K562 (cell line): ENCODE results near the gene ZSWIM4. TPM values are rescaled to one million over a fixed set of nuclear protein-coding genes. Genes with fewer than 3 reads are reported as not detected.

ENCODE experiments used
- BRD4 ChIP-seq: fragments of 200-600 bp; sonication (generic); IDR thresholded peaks from 2 replicates; pipeline ENCODE4 v1.6.1; 2017; ENCODE audit warnings: inconsistent platforms
- CTCFL ChIP-seq: IDR thresholded peaks from 2 replicates; pipeline ENCODE4 v1.6.1; 2011; ENCODE audit warnings: borderline replicate concordance, low read depth, mild to moderate bottlenecking, moderate library complexity, low read length; ENCODE audit not compliant: insufficient read depth, poor library complexity, severe bottlenecking
- FOS ChIP-seq: IDR thresholded peaks from 3 replicates; pipeline ENCODE4 v1.6.1; 2011; ENCODE audit not compliant: insufficient read length; ENCODE audit errors: extremely low read depth
- HDAC8 ChIP-seq: fragments of 450-650 bp; IDR thresholded peaks from 2 replicates; pipeline ENCODE4 v1.6.1; 2016; ENCODE audit warnings: mild to moderate bottlenecking, missing genetic modification characterization, moderate library complexity, missing compliant biosample characterization
- HIVEP1 ChIP-seq: fragments of 250-450 bp; sonication (Bioruptor Pico); IDR thresholded peaks from 2 replicates; pipeline ENCODE4 v1.4.0; 2020; ENCODE audit warnings: mild to moderate bottlenecking
- MLLT1 ChIP-seq, 2 experiments: fragments of 450-650 bp; IDR thresholded peaks; 2 replicates each; pipeline ENCODE4 v1.6.1; 2016
- RFX5 ChIP-seq: IDR thresholded peaks from 2 replicates; pipeline ENCODE4 v1.6.1; 2011; ENCODE audit warnings: low read depth, mild to moderate bottlenecking, improper control_type of control experiment, low read length
- SMARCA5 ChIP-seq: fragments of 450-650 bp; IDR thresholded peaks from 2 replicates; pipeline ENCODE4 v1.6.1; 2016
- SMARCC2 ChIP-seq: fragments of 450-650 bp; IDR thresholded peaks from 2 replicates; pipeline ENCODE4 v1.6.1; 2017; ENCODE audit warnings: antibody characterized with exemption, moderate library complexity, mild to moderate bottlenecking, low read depth
- TBP ChIP-seq: optimal IDR thresholded peaks from 2 replicates; pipeline ENCODE3; 2011; ENCODE audit warnings: low read depth, low read length, improper control_type of control experiment
- YBX1 ChIP-seq: fragments of 450-650 bp; IDR thresholded peaks from 2 replicates; pipeline ENCODE4 v1.7.1; 2016; ENCODE audit warnings: mild to moderate bottlenecking
- ZNF175 ChIP-seq: fragments of 200-800 bp; sonication (Bioruptor generic); IDR thresholded peaks from 2 replicates; pipeline ENCODE4 v1.6.1; 2016; ENCODE audit warnings: low read depth, mild to moderate bottlenecking, missing genetic modification characterization, missing compliant biosample characterization
- ZNF253 ChIP-seq: fragments of 250-450 bp; sonication (Bioruptor Pico); conservative IDR thresholded peaks from 2 replicates; pipeline ENCODE4 v1.6.1; 2021; ENCODE audit warnings: mild to moderate bottlenecking
- ZNF583 ChIP-seq: fragments of 250-450 bp; sonication (Bioruptor Pico); IDR thresholded peaks from 2 replicates; pipeline ENCODE4 v1.4.0; 2020
- ZNF589 ChIP-seq: fragments of 200-800 bp; sonication (Bioruptor generic); IDR thresholded peaks from 2 replicates; pipeline ENCODE4 v1.6.1; 2016; ENCODE audit warnings: low read depth, missing genetic modification characterization, missing compliant biosample characterization
- ZNF609 ChIP-seq: sonication (generic); formaldehyde crosslinking; IDR thresholded peaks from 2 replicates; pipeline ENCODE4 v1.8.1; 2023; ENCODE audit warnings: missing genetic modification reagents, mild to moderate bottlenecking, borderline replicate concordance
- ZNF639 ChIP-seq, 2 experiments: fragments of 200-800 bp in 1 of 2; sonication (Bioruptor generic) in 1 of 2; sonication (generic) in 1 of 2; formaldehyde crosslinking in 1 of 2; IDR thresholded peaks in 1 of 2; conservative IDR thresholded peaks in 1 of 2; 2 replicates each; pipeline versions ENCODE4 v1.5.0 to v1.6.1; 2016 to 2020; ENCODE audit warnings: missing compliant biosample characterization in 1 of 2, missing genetic modification characterization in 1 of 2, missing genetic modification reagents in 1 of 2
- polyA plus RNA-seq, 8 experiments: library from polyadenylated mRNA; depleted of rRNA in 4 of 8; stranded (reverse) in 5 of 8; unstranded in 3 of 8; fragments of >200 nt; fragmentation: Nextera tagmentation in 2 of 8; fragmentation: Illumina TruSeq in 1 of 8; extraction: Ambion mirVana in 2 of 8; extraction: Trizol in 1 of 8; gene quantifications; 2 replicates each; pipeline versions ENCODE4 v1.2.1 to v1.2.3, GENCODE V29; 2011 to 2014; ENCODE audit warnings: inconsistent platforms in 1 of 8, missing spikeins in 1 of 8
- total RNA-seq, 7 experiments: library from RNA; depleted of rRNA in 6 of 7; stranded (reverse); fragments of >200 nt in 6 of 7; fragmentation: Illumina TruSeq in 2 of 7; extraction: Trizol in 2 of 7; gene quantifications; 2 replicates each; pipeline versions ENCODE4 v1.2.1 to v1.2.3, GENCODE V29; 2011 to 2021; ENCODE audit warnings: low replicate concordance in 1 of 7

The ZSWIM4 gene
- total and polyA plus RNA-seq, 9 of the 15 experiments (the other 6 are each of a cell fraction or from before 2014, with no cell fraction given): 0.25 to 3.7 (median 0.79) TPM; not detected in 2

- peak in 1 of 2 experiments; percentile 87; a peak in 2 of 4 replicates for TF ChIP-seq MLLT1 (IDR thresholded peaks at IDR 0.05)
- no peak for TF ChIP-seq ZNF253 (CRISPR knock-in tag)
- peak; percentile 9 for TF ChIP-seq ZNF175 (CRISPR knock-in tag)
- no peak for TF ChIP-seq CTCFL
- peak; percentile 48; the same call in 1 of the 2 replicates for TF ChIP-seq ZNF589 (CRISPR knock-in tag)
- TF ChIP-seq ZNF639 (CRISPR knock-in tag; conservative IDR thresholded peaks at IDR 0.05 in 1 of 2, IDR thresholded peaks at IDR 0.05 in 1 of 2): peak in 1 of 2 experiments; percentile 64; a peak in 1 of 4 replicates
- no peak for TF ChIP-seq YBX1
- no peak for TF ChIP-seq HIVEP1
- TF ChIP-seq TBP: no peak
- TF ChIP-seq BRD4: peak; percentile 72; the same call in 1 of the 2 replicates
- TF ChIP-seq ZNF609: no peak
- TF ChIP-seq SMARCC2: peak; percentile 80
- peak; percentile 57 for TF ChIP-seq FOS
- peak; percentile 53; the same call in 1 of the 2 replicates for TF ChIP-seq RFX5
- TF ChIP-seq HDAC8 (tag): peak; percentile 66; the same call in 1 of the 2 replicates
- TF ChIP-seq SMARCA5: no peak
- peak; percentile 7; the same call in 1 of the 2 replicates for TF ChIP-seq ZNF583 (CRISPR knock-in tag)
Observed at GRCh38 chr19:13846557-13847406, 51.5 kb downstream of the ZSWIM4 start (continued).
